GM21367 (cell line): ENCODE data around the gene ATP6V1D.
"Not testable (repeated sequence)": the region's sequence is repeated elsewhere in the genome, so short reads cannot be mapped to it uniquely, and the experiment has no call there.

Source experiments
- ATAC-seq: cut with Tn5 transposase; IDR thresholded peaks from one replicate; pipeline ENCODE4 v1.9.1; 2021; ENCODE audit not compliant: unreplicated experiment

ATP6V1D gene

DNA sequence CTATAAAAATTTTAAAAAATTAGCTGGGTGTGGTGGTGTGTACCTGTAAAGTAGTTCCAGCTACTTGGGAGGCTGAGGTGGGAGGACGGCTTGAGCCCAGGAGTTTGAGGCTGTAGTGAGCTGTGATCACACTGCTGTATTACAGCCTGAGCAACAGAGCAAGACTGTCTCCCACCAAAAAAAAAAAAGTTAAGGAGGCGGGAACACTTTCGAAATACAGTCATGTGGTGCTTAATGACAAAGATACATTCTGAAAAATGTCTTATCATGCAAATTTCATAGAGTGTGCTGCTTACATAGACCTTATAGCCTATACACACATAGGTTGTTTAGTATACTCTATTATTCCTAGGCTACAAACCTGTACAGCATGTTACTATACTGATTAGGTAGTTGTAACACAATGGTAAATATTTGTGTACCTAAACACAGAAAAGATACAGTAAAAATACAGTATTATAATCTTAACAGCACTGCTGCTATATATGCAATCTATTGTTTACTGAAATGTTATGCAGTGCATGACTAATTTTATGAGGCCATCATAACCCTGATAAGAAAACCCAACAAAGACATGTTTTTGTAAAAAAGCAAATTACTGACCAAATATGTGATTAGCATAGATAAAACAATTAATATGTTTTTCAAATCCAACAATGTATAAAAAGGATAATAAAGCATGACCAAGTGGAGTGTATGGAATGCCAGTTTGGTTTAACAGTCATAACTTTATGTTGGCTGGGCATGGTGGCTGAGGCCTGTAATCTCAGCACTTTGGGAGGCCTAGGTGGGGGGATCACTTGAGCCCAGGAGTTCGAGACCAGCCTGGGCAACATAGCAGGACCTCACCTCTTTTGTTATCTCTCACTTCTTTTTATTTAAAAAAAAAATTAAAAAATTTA lies 11.9 kb upstream of the ATP6V1D start:
- ATAC-seq: no peak

- ATAC-seq: no peak
Observed at GRCh38 chr14:67370830-67371229, 11.2 kb upstream of the ATP6V1D start.

DNA sequence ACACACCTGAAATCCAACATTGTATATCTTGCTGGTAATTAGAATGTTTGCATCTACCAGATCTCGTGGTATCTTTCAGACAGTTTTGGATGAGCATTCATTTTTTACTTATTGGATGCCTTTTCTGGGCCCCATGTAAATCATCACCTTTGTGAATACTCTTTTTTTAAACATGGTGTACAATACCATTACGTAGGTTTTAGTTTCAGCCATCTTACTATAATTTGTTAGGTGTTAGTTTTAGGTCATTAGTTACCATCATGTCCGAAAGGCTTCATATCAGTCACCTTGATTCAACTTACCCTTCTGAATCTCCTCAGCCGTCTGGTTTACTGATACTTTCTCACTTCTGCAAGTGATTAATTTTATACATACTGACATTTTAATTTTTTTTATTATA lies 5.9 kb upstream of the ATP6V1D start:
- ATAC-seq: no peak

- ATAC-seq: peak; percentile 16
Observed at GRCh38 chr14:67360470-67361206, 1.0 kb upstream of the ATP6V1D start.

GRCh38 chr14:67358924-67359774 lies 455 bp downstream of the ATP6V1D start:
- ATAC-seq: no peak

DNA sequence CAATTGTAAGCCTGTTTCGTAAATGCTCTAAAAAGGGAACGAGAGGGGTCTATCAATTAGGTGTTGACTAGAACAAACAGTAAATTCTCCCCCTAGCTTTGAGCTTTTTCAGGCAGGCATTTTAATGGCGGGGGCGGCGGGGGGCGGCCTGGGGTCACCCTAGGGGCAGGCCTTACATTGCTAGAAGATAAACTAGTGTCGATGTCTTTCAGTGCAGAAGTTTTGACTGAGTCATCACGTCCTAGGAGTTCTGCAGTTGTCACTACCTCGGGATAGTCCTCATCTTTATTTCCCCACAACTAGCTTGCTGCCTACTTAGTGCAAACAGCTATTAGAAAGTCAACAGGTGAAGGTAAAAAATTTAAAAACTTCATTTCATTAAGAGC lies 1.6 kb downstream of the ATP6V1D start:
- no peak for ATAC-seq

GRCh38 chr14:67357186-67357968 lies 2.2 kb downstream of the ATP6V1D start:
- no peak for ATAC-seq

DNA sequence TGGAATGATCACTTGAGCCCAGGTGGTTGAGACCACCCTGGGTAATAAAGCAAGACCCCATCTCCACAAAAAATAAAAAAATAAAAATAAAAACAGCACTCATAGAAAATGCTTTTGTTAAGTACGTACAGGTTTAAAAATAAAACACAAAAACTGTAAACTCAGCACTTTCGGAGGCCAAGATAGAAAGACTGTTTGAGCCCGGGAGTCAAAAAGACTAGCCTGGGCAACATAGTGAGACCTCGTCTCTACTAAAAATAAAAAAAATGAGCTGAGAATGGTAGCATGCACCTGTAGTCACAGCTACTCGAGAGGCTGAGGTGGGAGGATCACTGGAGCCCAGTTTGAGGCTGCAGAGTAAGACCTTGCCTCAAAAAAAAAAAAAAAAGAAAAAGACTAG lies 7.5 kb downstream of the ATP6V1D start:
- no peak for ATAC-seq

- ATAC-seq: no peak
Observed at GRCh38 chr14:67345583-67345982, 14.0 kb downstream of the ATP6V1D start.

GRCh38 chr14:67343601-67344230 lies 15.9 kb downstream of the ATP6V1D start:
- ATAC-seq: no peak

DNA sequence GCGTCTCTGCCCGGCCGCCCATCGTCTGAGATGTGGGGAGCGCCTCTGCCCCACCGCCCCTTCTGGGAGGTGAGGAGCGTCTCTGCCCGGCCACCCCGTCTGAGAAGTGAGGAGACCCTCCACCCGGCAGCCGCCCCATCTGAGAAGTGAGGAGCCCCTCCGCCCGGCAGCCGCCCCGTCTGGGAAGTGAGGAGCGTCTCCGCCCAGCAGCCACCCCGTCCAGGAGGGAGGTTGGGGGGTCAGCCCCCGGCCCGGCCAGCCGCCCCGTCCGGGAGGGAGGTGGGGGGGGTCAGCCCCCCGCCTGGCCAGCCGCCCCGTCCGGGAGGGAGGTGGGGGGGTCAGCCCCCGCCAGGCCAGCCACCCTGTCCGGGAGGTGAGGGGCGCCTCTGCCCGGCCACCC lies 18.4 kb downstream of the ATP6V1D start:
- ATAC-seq: not testable (repeated sequence)

GRCh38 chr14:67335781-67336180 lies 23.8 kb downstream of the ATP6V1D start:
- ATAC-seq: no peak

GRCh38 chr14:67332468-67332867 lies 27.1 kb downstream of the ATP6V1D start:
- ATAC-seq: no peak

DNA sequence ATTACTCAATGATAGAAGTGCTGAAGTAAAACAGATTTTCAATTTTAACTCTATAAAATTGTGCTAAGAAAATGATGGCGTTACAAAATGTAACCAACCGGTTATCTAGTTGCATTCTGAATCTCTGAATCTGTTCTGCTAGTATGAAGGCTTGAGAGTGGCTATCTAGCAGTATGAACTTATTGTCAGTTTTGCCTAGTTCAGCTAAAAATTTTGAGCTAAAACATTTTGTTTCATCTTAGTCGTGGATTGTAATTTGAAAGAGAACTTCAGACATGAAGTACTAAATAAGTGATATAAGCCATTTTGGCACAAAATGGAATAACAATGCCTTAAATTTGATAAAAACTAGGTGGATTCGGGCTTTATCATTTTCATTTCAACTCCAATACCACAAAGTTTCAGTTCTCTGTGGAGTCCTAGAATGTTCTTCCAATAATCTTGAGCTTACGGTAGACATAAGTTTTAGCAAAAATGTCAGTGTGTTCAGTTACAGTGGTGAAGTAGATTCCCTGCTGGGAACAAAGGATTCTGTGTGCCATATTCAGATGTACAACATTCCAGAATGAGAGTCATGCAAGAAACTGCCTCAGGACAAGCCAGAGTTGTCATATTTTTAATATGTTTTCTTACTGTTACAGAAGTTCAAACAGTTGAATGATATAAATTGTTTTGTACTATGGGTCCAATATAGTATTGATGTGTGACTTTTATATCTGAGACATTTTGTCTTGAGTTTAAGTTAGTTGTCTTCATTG lies 28.1 kb downstream of the ATP6V1D start:
- no peak for ATAC-seq

- ATAC-seq: not testable (repeated sequence)
Observed at GRCh38 chr14:67329666-67330065, 29.9 kb downstream of the ATP6V1D start.

DNA sequence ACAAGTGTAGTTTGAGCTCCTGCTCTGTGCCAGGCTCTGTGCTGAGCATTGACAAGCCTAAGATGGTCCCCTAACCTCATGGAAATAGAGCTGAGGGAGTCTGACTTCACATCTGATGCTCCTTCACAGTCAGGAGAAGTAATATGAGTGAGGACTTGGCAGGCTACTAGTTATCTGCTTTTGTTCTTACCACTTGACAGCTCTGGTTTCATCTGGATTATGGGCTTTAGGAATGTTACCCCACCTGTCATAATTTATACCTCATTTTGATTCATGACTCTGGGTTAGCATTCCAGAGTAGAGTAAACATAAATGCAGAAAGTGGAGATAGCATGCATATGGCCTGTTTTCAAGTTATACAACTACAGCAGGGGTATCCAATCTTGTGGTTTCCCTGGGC lies 40.5 kb downstream of the ATP6V1D start:
- no peak for ATAC-seq

- no peak for ATAC-seq
Observed at GRCh38 chr14:67317822-67318221, 41.8 kb downstream of the ATP6V1D start.

- ATAC-seq: no peak
Observed at GRCh38 chr14:67313153-67313552, 46.5 kb downstream of the ATP6V1D start.

DNA sequence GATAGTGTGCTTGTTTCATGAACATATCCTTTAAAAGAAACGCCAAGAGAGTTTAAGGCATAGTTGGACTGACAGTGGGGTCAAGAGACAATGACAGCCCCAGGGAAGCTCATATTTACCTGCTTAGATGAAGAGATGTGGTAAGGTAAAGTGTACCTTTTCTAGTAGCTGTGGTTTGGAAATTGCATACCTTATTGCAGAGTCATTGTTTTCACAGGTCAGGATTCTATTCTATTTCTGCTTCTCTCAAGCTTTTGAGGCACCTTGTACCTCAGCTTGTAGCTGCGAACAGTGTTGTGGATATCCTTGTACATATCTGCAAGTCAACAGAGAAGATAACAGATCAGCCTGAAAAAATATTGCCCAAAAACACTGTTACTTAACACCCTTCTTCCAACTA lies 47.7 kb downstream of the ATP6V1D start:
- no peak for ATAC-seq
